Measurements from ENCODE around the gene CSF3.

- TF ChIP-seq CTCF (IDR thresholded peaks at IDR 0.05): no peak
- no peak for TF ChIP-seq POLR2A (IDR thresholded peaks at IDR 0.05)
Observed at GRCh38 chr17:39970157-39970692, 45.0 kb upstream of the CSF3 start.
